B cell (primary cell): ENCODE results near the gene TAF4. TPM values are rescaled to one million over a fixed set of nuclear protein-coding genes. Genes with fewer than 3 reads are reported as not detected.

Source experiments
- ATAC-seq: fragments of 200-7000 bp; cut with Tn5 transposase; one replicate; pipeline ENCODE4 v1.10.0; 2021; ENCODE audit warnings: low read depth, mild to moderate bottlenecking, moderate number of reproducible peaks, moderate library complexity
- CTCF ChIA-PET: fragments of 350-600 bp; sonication (Branson Sonifier 250); formaldehyde crosslinking; loops from one replicate; lab custom pipeline; 2021; ENCODE audit warnings: antibody characterized with exemption, inconsistent platforms; lab: Charles Lee
- POLR2A ChIA-PET: fragments of 350-600 bp; sonication (Branson Sonifier 250); formaldehyde crosslinking; loops from one replicate; lab custom pipeline; 2021; ENCODE audit warnings: antibody characterized with exemption; lab: Charles Lee
- DNase-seq: peaks from one replicate; pipeline ENCODE4 v3.0.0; 2013
- H2AFZ ChIP-seq: 2 replicates; pipeline ENCODE4 v1.6.1; 2012; ENCODE audit warnings: mild to moderate bottlenecking, low read depth, low read length; ENCODE audit not compliant: insufficient read depth, poor library complexity, severe bottlenecking
- H3K27ac ChIP-seq, 2 donors: 1 replicate in 1 of 2; 2 replicates in 1 of 2; pipeline ENCODE4 v1.5.1; 2012 to 2013; ENCODE audit warnings: low read length in 2 of 2, mild to moderate bottlenecking in 2 of 2, moderate library complexity in 1 of 2
- H3K27me3 ChIP-seq, 4 experiments: fragments of 200-600 bp in 1 of 4; sonication (generic) in 1 of 4; replicated peaks in 1 of 4; 1 replicate in 2 of 4; 2 replicates in 2 of 4; pipeline versions ENCODE4 v1.6.1 to v1.7.0; 2013 to 2016; ENCODE audit warnings: low read length in 3 of 4, mild to moderate bottlenecking in 2 of 4, mixed read lengths in 1 of 4, moderate library complexity in 1 of 4; ENCODE audit not compliant: insufficient read depth in 4 of 4, control insufficient read depth in 3 of 4; ENCODE audit errors: control extremely low read depth in 1 of 4
- H3K36me3 ChIP-seq, 2 experiments: replicated peaks in 1 of 2; 1 replicate in 1 of 2; 2 replicates in 1 of 2; pipeline versions ENCODE4 v1.6.1 to v1.7.1; 2013; ENCODE audit warnings: low read length in 1 of 2; ENCODE audit not compliant: insufficient read depth in 2 of 2, control insufficient read depth in 1 of 2; ENCODE audit errors: control extremely low read depth in 1 of 2, extremely low read depth in 1 of 2
- H3K4me1 ChIP-seq, 2 donors: fragments of 200-600 bp in 1 of 2; sonication (generic) in 1 of 2; 1 replicate in 1 of 2; 2 replicates in 1 of 2; pipeline versions ENCODE4 v1.5.1 to v1.6.1; 2013 to 2017; ENCODE audit warnings: low read length in 2 of 2; ENCODE audit not compliant: control insufficient read depth in 2 of 2, insufficient read depth in 2 of 2
- H3K4me2 ChIP-seq: replicated peaks from 2 replicates; pipeline ENCODE3; 2012; ENCODE audit warnings: mild to moderate bottlenecking, low read depth, low read length; ENCODE audit not compliant: poor library complexity, severe bottlenecking
- H3K4me3 ChIP-seq, 5 experiments: fragments of 200-600 bp in 1 of 5; sonication (generic) in 1 of 5; 1 replicate in 3 of 5; 2 replicates in 2 of 5; pipeline versions ENCODE4 v1.5.1 to v1.7.0; 2011 to 2016; ENCODE audit warnings: low read length in 4 of 5, mild to moderate bottlenecking in 4 of 5, low read depth in 2 of 5, control low read depth in 1 of 5, moderate library complexity in 1 of 5; ENCODE audit not compliant: insufficient read depth in 1 of 5; ENCODE audit errors: control extremely low read depth in 1 of 5, extremely low read depth in 1 of 5
- H3K79me2 ChIP-seq: fragments of 200-600 bp; sonication (generic); one replicate; pipeline ENCODE4 v1.6.0; 2016; ENCODE audit warnings: low read length; ENCODE audit not compliant: control insufficient read depth, insufficient read depth
- H3K9ac ChIP-seq: fragments of 200-600 bp; sonication (generic); 2 replicates; pipeline ENCODE4 v1.6.1; 2017; ENCODE audit warnings: mild to moderate bottlenecking, low read length, moderate library complexity
- H3K9me3 ChIP-seq, 3 donors: one replicate each; pipeline versions ENCODE4 v1.6.1 to v1.7.1; 2013; ENCODE audit warnings: low read length in 2 of 3; ENCODE audit not compliant: control insufficient read depth in 2 of 3, insufficient read depth in 1 of 3; ENCODE audit errors: control extremely low read depth in 1 of 3
- H4K20me1 ChIP-seq: 2 replicates; pipeline ENCODE4 v1.6.0; 2012; ENCODE audit warnings: mild to moderate bottlenecking, low read length; ENCODE audit not compliant: insufficient read depth, control insufficient read depth, poor library complexity, severe bottlenecking
- H3K27ac Mint-ChIP-seq: one replicate; pipeline ENCODE4 v1.8.0; 2021; ENCODE audit warnings: mixed read lengths
- H3K27me3 Mint-ChIP-seq: one replicate; pipeline ENCODE4 v1.8.0; 2021; ENCODE audit warnings: mixed read lengths
- H3K4me1 Mint-ChIP-seq: one replicate; pipeline ENCODE4 v1.8.0; 2021; ENCODE audit warnings: mixed read lengths
- H3K4me3 Mint-ChIP-seq: one replicate; pipeline ENCODE4 v1.8.0; 2021; ENCODE audit warnings: mixed read lengths
- H3K9me3 Mint-ChIP-seq: one replicate; pipeline ENCODE4 v1.8.0; 2022; ENCODE audit warnings: mixed read lengths; ENCODE audit not compliant: insufficient read depth
- CTCF ChIP-seq: fragments of 200-600 bp; IDR thresholded peaks from one replicate; pipeline ENCODE4 v1.8.0; 2022; ENCODE audit warnings: antibody characterized with exemption, mild to moderate bottlenecking
- EZH2 ChIP-seq: IDR thresholded peaks from 2 replicates; pipeline ENCODE4 v1.6.1; 2012; ENCODE audit warnings: borderline replicate concordance, low read depth, mild to moderate bottlenecking, moderate library complexity, low read length; ENCODE audit not compliant: insufficient read depth, poor library complexity, severe bottlenecking
- WGBS: methylation state at CpG from one replicate; pipeline ENCODE4 v1.1.5; 2013; ENCODE audit warnings: missing lambda C conversion rate; ENCODE audit not compliant: insufficient coverage; 5-methylcytosine and 5-hydroxymethylcytosine counted together
- intact Hi-C: fragments of 100-400 bp; cut with micrococcal nuclease; formaldehyde crosslinking; loops from one replicate; pipeline ENCODE4 v1.10.0; 2022
- polyA plus RNA-seq: library from polyadenylated mRNA; depleted of rRNA; stranded (reverse); fragments of >200 nt; gene quantifications from 2 replicates; pipeline ENCODE4 v1.2.3, GENCODE V29; 2012
- total RNA-seq, 2 donors: library from RNA; stranded (reverse); fragments of 120-200 nt in 1 of 2; gene quantifications; 1 replicate in 1 of 2; 2 replicates in 1 of 2; pipeline versions ENCODE4 v1.2.3 to v1.2.4, GENCODE V29; 2013 to 2022

Gene TAF4
- total and polyA plus RNA-seq, 2 donors (not counting 1 experiment from before 2014, with no cell fraction given): 13.9 to 39.5 TPM

- Histone ChIP-seq H3K79me2 (peaks cover 54% of the 10 kb centered on the region), H3K36me3 (peaks cover 0 to 3% of the 10 kb centered on the region in 2 experiments), H3K9me3 (no peaks in the 10 kb centered on the region), H3K27me3 (peaks cover 0 to 2% (median 0%) of the 10 kb centered on the region in 4 experiments), H3K9ac (peak overlapping the region; percentile 58), H2AFZ (peak overlapping the region; percentile 75), H3K27ac (no peak overlapping the region), H3K4me1 (peaks cover 31 to 36% of the 10 kb centered on the region in 2 donors), H3K4me2 (peak overlapping the region; percentile 48), H4K20me1 (peaks cover 43% of the 10 kb centered on the region), H3K4me3 (peak overlapping the region in 4 of 5 experiments; percentile 28 to 57 (median 51))
- no peak overlapping the region for H3K27ac Mint-ChIP-seq
- no peak for TF ChIP-seq CTCF
- no peak for TF ChIP-seq EZH2
- intact Hi-C loops: loop anchor here (5.0 kb wide), 1 partner anchor 77 kb away; the partner anchor contains the start of genes PSMA7 and SS18L1
- ChIA-PET POLR2A (interaction anchor here (0.6 to 2.2 kb wide), 3 partner anchors 57 to 78 kb away, joined by 4 to 21 read pairs (median 5); partner anchors contain the start of genes LSM14B, PSMA7 and SS18L1), CTCF (interaction anchor here (1.5 to 1.8 kb wide), 2 partner anchors 54 to 56 kb away, joined by 4 to 6 read pairs; partner anchors contain the start of gene LSM14B)
- H3K4me1 Mint-ChIP-seq: peaks cover 48% of the 10 kb centered on the region
- H3K4me3 Mint-ChIP-seq: peak overlapping the region; percentile 84
- peak; percentile 18 for ATAC-seq
- WGBS: 2% methylated on average over 148 of the region's 165 CpGs
- H3K27me3 Mint-ChIP-seq: no peaks in the 10 kb centered on the region
- DNase-seq: no peak
- H3K9me3 Mint-ChIP-seq: no peaks in the 10 kb centered on the region
Observed at GRCh38 chr20:62064770-62065673, 659 bp downstream of the TAF4 start.
